IMR-90 (cell line): ENCODE data around the gene TNS3. TPM values are rescaled to one million over a fixed set of nuclear protein-coding genes. Genes with fewer than 3 reads are reported as not detected.

ENCODE experiments used
- ATAC-seq: fragments of 200-7000 bp; cut with Tn5 transposase; 2 replicates; pipeline ENCODE4 v1.9.1; 2020; ENCODE audit warnings: low read depth, mild to moderate bottlenecking, moderate library complexity
- BruUV-seq: library from RNA; stranded (reverse); fragments of 400-500 nt; replicated peaks from 2 replicates; lab custom pipeline; 2021; lab: Mats Ljungman, UMichigan
- CTCF ChIA-PET: fragments of 300-600 bp; formaldehyde crosslinking; extraction: SDS; loops from one replicate; lab custom pipeline; 2021; ENCODE audit warnings: antibody characterized with exemption; lab: Yijun Ruan, JAX
- POLR2A ChIA-PET: fragments of 300-600 bp; sonication (Branson Sonifier 250); formaldehyde crosslinking; loops from one replicate; lab custom pipeline; 2022; ENCODE audit warnings: antibody characterized with exemption; ENCODE audit not compliant: unreplicated experiment; lab: Charles Lee
- DNase-seq: peaks from one replicate; pipeline ENCODE4 v3.0.0; 2013
- H2AFZ ChIP-seq: replicated peaks from 2 replicates; pipeline ENCODE3; 2013; ENCODE audit warnings: low read length, mild to moderate bottlenecking; ENCODE audit not compliant: poor library complexity
- H2AK5ac ChIP-seq: 2 replicates; pipeline ENCODE4 v1.6.1; 2013; ENCODE audit warnings: low read depth, low read length, inconsistent platforms
- H2AK9ac ChIP-seq: replicated peaks from 2 replicates; pipeline ENCODE3; 2013; ENCODE audit warnings: mild to moderate bottlenecking, low read depth, low read length, moderate library complexity; ENCODE audit not compliant: poor library complexity
- H2BK120ac ChIP-seq: 2 replicates; pipeline ENCODE4 v1.6.1; 2013; ENCODE audit warnings: low read depth, low read length, inconsistent platforms
- H2BK15ac ChIP-seq: 3 replicates; pipeline ENCODE4 v1.6.1; 2013; ENCODE audit warnings: low read depth, low read length, inconsistent platforms
- H2BK20ac ChIP-seq: 2 replicates; pipeline ENCODE4 v1.6.1; 2013; ENCODE audit warnings: low read depth, mild to moderate bottlenecking, inconsistent platforms, low read length, moderate library complexity
- H2BK5ac ChIP-seq: 2 replicates; pipeline ENCODE4 v1.6.1; 2013; ENCODE audit warnings: mild to moderate bottlenecking, low read depth, low read length, inconsistent platforms; ENCODE audit not compliant: poor library complexity, severe bottlenecking
- H3K14ac ChIP-seq: replicated peaks from 2 replicates; pipeline ENCODE4 v1.6.1; 2013; ENCODE audit warnings: low read depth, low read length, inconsistent platforms
- H3K18ac ChIP-seq: 2 replicates; pipeline ENCODE4 v1.6.1; 2013; ENCODE audit warnings: low read depth, low read length, control low read depth
- H3K23ac ChIP-seq: 2 replicates; pipeline ENCODE4 v1.6.1; 2013; ENCODE audit warnings: low read depth, low read length, inconsistent platforms
- H3K27ac ChIP-seq: 2 replicates; pipeline ENCODE4 v1.5.1; 2013; ENCODE audit warnings: mild to moderate bottlenecking, control low read depth, low read length; ENCODE audit not compliant: insufficient read depth
- H3K27me3 ChIP-seq: 2 replicates; pipeline ENCODE4 v1.6.1; 2013; ENCODE audit warnings: low read length; ENCODE audit not compliant: control insufficient read depth, insufficient read depth
- H3K36me3 ChIP-seq: 2 replicates; pipeline ENCODE4 v1.6.1; 2013; ENCODE audit warnings: low read length, mixed read lengths; ENCODE audit not compliant: control insufficient read depth, insufficient read depth
- H3K4ac ChIP-seq: 2 replicates; pipeline ENCODE4 v1.6.1; 2013; ENCODE audit warnings: low read depth, low read length, inconsistent platforms
- H3K4me1 ChIP-seq: 2 replicates; pipeline ENCODE4 v1.6.1; 2013; ENCODE audit warnings: low read length, mixed read lengths; ENCODE audit not compliant: control insufficient read depth, insufficient read depth
- H3K4me2 ChIP-seq: 2 replicates; pipeline ENCODE4 v1.6.1; 2013; ENCODE audit warnings: low read depth, mild to moderate bottlenecking, control low read depth, low read length, moderate library complexity
- H3K4me3 ChIP-seq: 2 replicates; pipeline ENCODE4 v1.5.1; 2013; ENCODE audit warnings: low read depth, mild to moderate bottlenecking, control low read depth, low read length, moderate library complexity; ENCODE audit not compliant: insufficient read depth
- H3K56ac ChIP-seq: 2 replicates; pipeline ENCODE4 v1.6.1; 2013; ENCODE audit warnings: low read length, inconsistent platforms; ENCODE audit not compliant: insufficient read depth; ENCODE audit errors: extremely low read depth
- H3K79me1 ChIP-seq, 2 experiments: 2 replicates each; pipeline ENCODE4 v1.6.1; 2013; ENCODE audit warnings: low read length in 2 of 2, inconsistent platforms in 1 of 2, low read depth in 1 of 2
- H3K9ac ChIP-seq: 2 replicates; pipeline ENCODE4 v1.6.1; 2013; ENCODE audit warnings: low read depth, low read length, control low read depth
- H3K9me1 ChIP-seq: 2 replicates; pipeline ENCODE4 v1.6.1; 2013; ENCODE audit warnings: low read length, inconsistent platforms; ENCODE audit not compliant: insufficient read depth
- H3K9me3 ChIP-seq: 2 replicates; pipeline ENCODE4 v1.6.1; 2013; ENCODE audit warnings: low read length; ENCODE audit not compliant: control insufficient read depth, insufficient read depth
- H4K20me1 ChIP-seq: 2 replicates; pipeline ENCODE4 v1.6.1; 2013; ENCODE audit warnings: low read length, inconsistent platforms; ENCODE audit not compliant: insufficient read depth
- H4K5ac ChIP-seq: 2 replicates; pipeline ENCODE4 v1.6.1; 2013; ENCODE audit warnings: mild to moderate bottlenecking, low read depth, low read length, control low read depth
- H4K8ac ChIP-seq, 2 experiments: 2 replicates each; pipeline ENCODE4 v1.6.1; 2013; ENCODE audit warnings: low read depth in 2 of 2, low read length in 2 of 2, control low read depth in 1 of 2, inconsistent platforms in 1 of 2
- H4K91ac ChIP-seq: 2 replicates; pipeline ENCODE4 v1.6.1; 2013; ENCODE audit warnings: low read depth, low read length, inconsistent platforms; ENCODE audit not compliant: insufficient read depth
- BHLHE40 ChIP-seq: fragments of 150-350 bp; IDR thresholded peaks from 2 replicates; pipeline ENCODE4 v1.6.1; 2016; ENCODE audit warnings: mild to moderate bottlenecking, low read depth, low read length
- CHD1 ChIP-seq: IDR thresholded peaks from 2 replicates; pipeline ENCODE4 v1.6.1; 2012; ENCODE audit warnings: low read depth, low read length, improper control_type of control experiment
- MAZ ChIP-seq: IDR thresholded peaks from 2 replicates; pipeline ENCODE4 v1.6.1; 2012; ENCODE audit warnings: low read depth, mild to moderate bottlenecking, low read length, improper control_type of control experiment, moderate library complexity, borderline replicate concordance
- NFE2L2 ChIP-seq: fragments of 150-350 bp; IDR thresholded peaks from 2 replicates; pipeline ENCODE4 v1.6.1; 2016; ENCODE audit warnings: low read depth, mild to moderate bottlenecking, low read length
- POLR2A ChIP-seq: IDR thresholded peaks from 2 replicates; pipeline ENCODE4 v1.6.1; 2012; ENCODE audit warnings: mild to moderate bottlenecking, low read depth, low read length
- RAD21 ChIP-seq: IDR thresholded peaks from 2 replicates; pipeline ENCODE4 v1.6.1; 2012; ENCODE audit warnings: low read length, improper control_type of control experiment
- RCOR1 ChIP-seq: IDR thresholded peaks from 2 replicates; pipeline ENCODE4 v1.6.1; 2012; ENCODE audit warnings: mild to moderate bottlenecking, low read length, improper control_type of control experiment; ENCODE audit not compliant: insufficient replicate concordance
- SMC3 ChIP-seq: fragments of 150-350 bp; IDR thresholded peaks from 2 replicates; pipeline ENCODE4 v1.6.1; 2016; ENCODE audit warnings: low read depth, mild to moderate bottlenecking, antibody characterized with exemption, low read length, moderate library complexity
- WGBS, 2 experiments: methylation state at CpG; one replicate each; pipeline versions ENCODE4 v1.1.5 to v1.1.7; 2013; ENCODE audit warnings: missing lambda C conversion rate in 2 of 2; ENCODE audit not compliant: insufficient read length in 1 of 2; ENCODE audit errors: extremely low coverage in 2 of 2; 5-methylcytosine and 5-hydroxymethylcytosine counted together
- dilution Hi-C: fragments of 300-500 bp; cut with HindIII; formaldehyde crosslinking; loops from one replicate; pipeline ENCODE4 v1.14.3; 2018; ENCODE audit warnings: low sequenced_read_pairs; ENCODE audit not compliant: unreplicated experiment
- in situ Hi-C: fragments of 300-500 bp; cut with MboI; formaldehyde crosslinking; loops from 3 replicates; pipeline ENCODE4 v1.14.3; 2019; ENCODE audit warnings: low sequenced_read_pairs, inconsistent platforms, mixed read lengths
- intact Hi-C: fragments of 100-400 bp; cut with micrococcal nuclease; formaldehyde crosslinking; loops from 2 replicates; pipeline ENCODE4 v1.10.0; 2022
- polyA plus RNA-seq, 3 experiments: library from polyadenylated mRNA; depleted of rRNA; stranded (reverse); fragments of >200 nt; gene quantifications; 2 replicates each; pipeline ENCODE4 v1.2.3, GENCODE V29; 2012; ENCODE audit warnings: low replicate concordance in 1 of 3
- total RNA-seq: library from RNA; depleted of rRNA; stranded (reverse); fragments of >200 nt; gene quantifications from 2 replicates; pipeline ENCODE4 v1.2.3, GENCODE V29; 2012
- TF ChIP-seq, protein P1 (sequence below): fragments of 150-350 bp; IDR thresholded peaks from 2 replicates; pipeline ENCODE4 v1.6.1; 2017; ENCODE audit warnings: mild to moderate bottlenecking, antibody characterized with exemption, low read length, low read depth

TNS3 gene
- total and polyA plus RNA-seq, 2 of the 4 experiments (the other 2 are of a cell fraction) = 64.3 to 79.2 TPM

GRCh38 chr7:47327698-47328391, 254.1 kb downstream of the TNS3 start:
- H2AK5ac ChIP-seq = peak overlapping the region; percentile 94
- H2AFZ ChIP-seq = peak overlapping the region; percentile 81
- no peaks in the 10 kb centered on the region for H3K27me3 ChIP-seq
- H2BK20ac ChIP-seq = peak overlapping the region; percentile 75; the same call in 1 of the 2 replicates
- ATAC-seq (peak; percentile 92), DNase-seq (peak; percentile 81)
- H3K14ac ChIP-seq = peak overlapping the region; percentile 95
- POLR2A ChIA-PET = no interaction called here
- peak overlapping the region; percentile 91 for H2AK9ac ChIP-seq
- peak overlapping the region; percentile 91 for H2BK120ac ChIP-seq
- H3K9ac ChIP-seq = peak overlapping the region; percentile 68
- peak overlapping the region; percentile 66; the same call in 2 of the 3 replicates for H2BK15ac ChIP-seq
- H3K79me1 ChIP-seq = peaks cover 26 to 87% of the 10 kb centered on the region in 2 experiments
- H4K5ac ChIP-seq = peak overlapping the region; percentile 56
- no peaks in the 10 kb centered on the region for H3K9me3 ChIP-seq
- H2BK5ac ChIP-seq = peak overlapping the region; percentile 76
- H3K23ac ChIP-seq = peak overlapping the region; percentile 89
- peaks cover 15% of the 10 kb centered on the region for H3K36me3 ChIP-seq
- H3K27ac ChIP-seq = peak overlapping the region; percentile 83
- 0% methylated on average over 4 of the region's 24 CpGs; no CpG with 5 or more reads in 1 of the 2 experiments for WGBS, 2 experiments
- in situ Hi-C loops = no loop called here
- peak overlapping the region; percentile 94 for H3K4ac ChIP-seq
- H3K4me2 ChIP-seq = peak overlapping the region; percentile 70
- dilution Hi-C loops = no loop called here
- no TSS peak for BruUV-seq
- CTCF ChIA-PET = interaction anchor here (0.6 kb wide), 1 partner anchor 29 kb away, joined by 6 read pairs; no protein-coding TSS in a partner anchor
- TF ChIP-seq RAD21 = no peak
- no peak for TF ChIP-seq RCOR1
- TF ChIP-seq NFE2L2 = no peak
- TF ChIP-seq SMC3 = no peak
- TF ChIP-seq BHLHE40 = peak; percentile 36; the same call in 1 of the 2 replicates
- peak; percentile 56; the same call in 1 of the 2 replicates for TF ChIP-seq MAZ
- TF ChIP-seq, protein P1, sequence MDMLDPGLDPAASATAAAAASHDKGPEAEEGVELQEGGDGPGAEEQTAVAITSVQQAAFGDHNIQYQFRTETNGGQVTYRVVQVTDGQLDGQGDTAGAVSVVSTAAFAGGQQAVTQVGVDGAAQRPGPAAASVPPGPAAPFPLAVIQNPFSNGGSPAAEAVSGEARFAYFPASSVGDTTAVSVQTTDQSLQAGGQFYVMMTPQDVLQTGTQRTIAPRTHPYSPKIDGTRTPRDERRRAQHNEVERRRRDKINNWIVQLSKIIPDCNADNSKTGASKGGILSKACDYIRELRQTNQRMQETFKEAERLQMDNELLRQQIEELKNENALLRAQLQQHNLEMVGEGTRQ = no peak
- no peak for TF ChIP-seq POLR2A
- TF ChIP-seq CHD1 = no peak; the same call in 1 of the 2 replicates
- H4K20me1 ChIP-seq = peaks cover 39% of the 10 kb centered on the region
- peaks cover 47% of the 10 kb centered on the region for H3K9me1 ChIP-seq
- peak overlapping the region; percentile 36; the same call in 1 of the 2 replicates for H3K56ac ChIP-seq
- H4K8ac ChIP-seq = peak overlapping the region; percentile 62 to 91
- intact Hi-C loops = loop anchor here (5.0 kb wide), 1 partner anchor 34 kb away; no protein-coding TSS in a partner anchor
- peak overlapping the region; percentile 92 for H4K91ac ChIP-seq
- peak overlapping the region; percentile 18; the same call in 1 of the 2 replicates for H3K4me3 ChIP-seq
- H3K18ac ChIP-seq = peak overlapping the region; percentile 77
- peaks cover 42% of the 10 kb centered on the region for H3K4me1 ChIP-seq
